Measurements from ENCODE around the gene ZCCHC2. TPM values are rescaled to one million over a fixed set of nuclear protein-coding genes. Genes with fewer than 3 reads are reported as not detected.

Gene ZCCHC2
- polyA plus RNA-seq, 3 donors, result 12.7 to 18.6 (median 17.5) TPM

- DNase-seq, result no peak
Observed at GRCh38 chr18:62576271-62576670, 53.4 kb downstream of the ZCCHC2 start.

GRCh38 chr18:62576845-62577512 is 54.2 kb downstream of the ZCCHC2 start:
- no peak for DNase-seq

- no peak for DNase-seq
Observed at GRCh38 chr18:62577765-62578164, 54.9 kb downstream of the ZCCHC2 start.

GRCh38 chr18:62578980-62579511 is 56.2 kb downstream of the ZCCHC2 start:
- no peak for DNase-seq

GRCh38 chr18:62583376-62583775 is 60.6 kb downstream of the ZCCHC2 start:
- DNase-seq, result no peak

- DNase-seq, result peak; percentile 87
Observed at GRCh38 chr18:62584241-62585120, 61.7 kb downstream of the ZCCHC2 start.

- no peak for DNase-seq
Observed at GRCh38 chr18:62585274-62586150, 62.7 kb downstream of the ZCCHC2 start.

GRCh38 chr18:62586151-62586774 is 63.4 kb downstream of the ZCCHC2 start:
- DNase-seq, result peak; percentile 65

- no peak for DNase-seq
Observed at GRCh38 chr18:62586781-62587487, 64.1 kb downstream of the ZCCHC2 start.

GRCh38 chr18:62587689-62588088 is 64.9 kb downstream of the ZCCHC2 start:
- DNase-seq, result no peak

GRCh38 chr18:62588217-62588616 is 65.4 kb downstream of the ZCCHC2 start:
- no peak for DNase-seq

GRCh38 chr18:62590799-62591590 is 68.2 kb downstream of the ZCCHC2 start:
- DNase-seq, result no peak

- DNase-seq, result no peak
Observed at GRCh38 chr18:62596145-62597005, 73.5 kb downstream of the ZCCHC2 start.

- DNase-seq, result no peak
Observed at GRCh38 chr18:62601871-62602270, 79.0 kb downstream of the ZCCHC2 start.

GRCh38 chr18:62602706-62603105 is 79.9 kb downstream of the ZCCHC2 start:
- DNase-seq, result no peak

- DNase-seq, result no peak
Observed at GRCh38 chr18:62603211-62603610, 80.4 kb downstream of the ZCCHC2 start.

- DNase-seq, result no peak
Observed at GRCh38 chr18:62603979-62604378, 81.2 kb downstream of the ZCCHC2 start.

- no peak for DNase-seq
Observed at GRCh38 chr18:62605685-62606084, 82.9 kb downstream of the ZCCHC2 start.

- DNase-seq, result no peak
Observed at GRCh38 chr18:62606106-62606505, 83.3 kb downstream of the ZCCHC2 start.

All from renal pelvis (tissue), 4 donors.